Fibroblast of lung (primary cell): ENCODE results near the gene PDCL3.

Experiments
- CTCF ChIP-seq, 2 donors: IDR thresholded peaks in 1 of 2; conservative IDR thresholded peaks in 1 of 2; 1 replicate in 1 of 2; 2 replicates in 1 of 2; pipeline ENCODE4 v1.5.1; 2011 to 2012; ENCODE audit warnings: low read length in 2 of 2, control low read depth in 1 of 2, inconsistent platforms in 1 of 2, low read depth in 1 of 2, mild to moderate bottlenecking in 1 of 2
- EZH2 ChIP-seq: IDR thresholded peaks from 2 replicates; pipeline ENCODE4 v1.5.1; 2012; ENCODE audit warnings: low read length, control low read depth, mild to moderate bottlenecking; ENCODE audit errors: missing control alignments

- no peak for TF ChIP-seq CTCF (conservative IDR thresholded peaks at IDR 0.05 in 1 of 2, IDR thresholded peaks at IDR 0.05 in 1 of 2; ENCODE audit: low read depth in 1 of 2, low read length in 2 of 2)
- no peak for TF ChIP-seq EZH2
These were observed 32.9 kb upstream of the PDCL3 start for GRCh38 chr2:100529900-100530299.
